Activated naive CD8-positive, alpha-beta T cell treated with anti-CD3 and anti-CD28 coated beads, Interleukin-2, amount 10 ng/mL, durations not matched to agents 7 days and 5 days (primary cell): ENCODE results near the gene PDGFRA. TPM values are rescaled to one million over a fixed set of nuclear protein-coding genes. Genes with fewer than 3 reads are reported as not detected.

Experiments used
- ATAC-seq: fragments of 150-1000 bp; cut with Tn5 transposase; one replicate; pipeline ENCODE4 v1.10.0; 2021; ENCODE audit warnings: low read depth, moderate library complexity
- POLR2A ChIA-PET: fragments of 350-600 bp; sonication (Branson Sonifier 250); formaldehyde crosslinking; loops from one replicate; lab custom pipeline; 2021; ENCODE audit warnings: antibody characterized with exemption; lab: Charles Lee
- DNase-seq: peaks from one replicate; pipeline ENCODE4 v3.0.0; 2021
- H3K27ac Mint-ChIP-seq: one replicate; pipeline ENCODE4 v1.8.0; 2022; ENCODE audit warnings: mild to moderate bottlenecking, mixed read lengths
- H3K27me3 Mint-ChIP-seq: one replicate; pipeline ENCODE4 v1.8.0; 2022; ENCODE audit warnings: mild to moderate bottlenecking, moderate library complexity, mixed read lengths
- H3K36me3 Mint-ChIP-seq: one replicate; pipeline ENCODE4 v1.8.0; 2021; ENCODE audit warnings: mild to moderate bottlenecking, mixed read lengths
- H3K4me1 Mint-ChIP-seq: one replicate; pipeline ENCODE4 v1.8.0; 2021; ENCODE audit warnings: mixed read lengths
- H3K4me3 Mint-ChIP-seq: one replicate; pipeline ENCODE4 v1.8.0; 2022; ENCODE audit warnings: mild to moderate bottlenecking, moderate library complexity, mixed read lengths
- H3K9me3 Mint-ChIP-seq: one replicate; pipeline ENCODE4 v1.8.0; 2021; ENCODE audit warnings: mixed read lengths
- total RNA-seq, 2 experiments: library from RNA; stranded (reverse); gene quantifications; one replicate each; pipeline ENCODE4 v1.2.3, GENCODE V29; 2021

The PDGFRA gene
- total RNA-seq, 2 experiments from 2014 or later = not detected

- POLR2A ChIA-PET = no interaction called here
- Mint-ChIP-seq H3K4me1 (no peaks in the 10 kb centered on the region), H3K9me3 (peaks cover 3% of the 10 kb centered on the region), H3K4me3 (no peak overlapping the region), H3K27me3 (no peaks in the 10 kb centered on the region), H3K36me3 (no peaks in the 10 kb centered on the region), H3K27ac (no peak overlapping the region)
- DNase-seq = no peak
- ATAC-seq = no peak
These were observed 26.8 kb downstream of the PDGFRA start for GRCh38 chr4:54255881-54256280.

GRCh38 chr4:54256491-54257486 is 27.7 kb downstream of the PDGFRA start:
- peaks cover 3% of the 10 kb centered on the region for H3K9me3 Mint-ChIP-seq

DNA sequence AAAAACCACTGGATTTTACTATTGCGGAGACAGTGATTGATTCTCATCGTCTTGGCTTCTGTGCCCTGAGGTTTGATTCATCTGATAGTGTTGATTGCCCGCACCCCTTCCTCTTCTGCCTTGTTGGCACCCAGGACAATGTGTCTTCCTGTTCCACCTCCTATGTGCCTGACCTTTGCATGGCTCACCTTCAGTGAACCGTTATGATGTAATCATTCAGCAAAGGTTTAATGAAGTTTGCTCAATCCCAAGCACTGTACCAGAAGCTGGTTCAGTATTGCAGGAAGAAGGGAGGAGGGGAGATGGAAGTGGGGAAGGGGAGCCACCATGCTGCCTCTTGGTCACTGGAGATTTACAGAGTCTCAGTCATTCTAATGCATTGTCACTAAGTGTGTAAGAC is 36.3 kb downstream of the PDGFRA start:
- no peak overlapping the region for H3K27ac Mint-ChIP-seq
- no peaks in the 10 kb centered on the region for H3K36me3 Mint-ChIP-seq
- no peaks in the 10 kb centered on the region for H3K4me1 Mint-ChIP-seq
- DNase-seq = no peak
- H3K27me3 Mint-ChIP-seq = peaks cover 5% of the 10 kb centered on the region
- no peaks in the 10 kb centered on the region for H3K9me3 Mint-ChIP-seq
- POLR2A ChIA-PET = no interaction called here
- ATAC-seq = no peak
- H3K4me3 Mint-ChIP-seq = no peak overlapping the region

More at GRCh38 chr4:54256491-54257486, 27.7 kb downstream of the PDGFRA start:
- no peak for ATAC-seq
- Mint-ChIP-seq H3K27ac (no peak overlapping the region), H3K27me3 (no peaks in the 10 kb centered on the region), H3K36me3 (no peaks in the 10 kb centered on the region), H3K4me1 (no peaks in the 10 kb centered on the region), H3K4me3 (no peak overlapping the region)
- POLR2A ChIA-PET = no interaction called here
- no peak for DNase-seq

- DNase-seq (no peak), ATAC-seq (no peak)
- Mint-ChIP-seq H3K27me3 (peaks cover 6% of the 10 kb centered on the region), H3K36me3 (no peaks in the 10 kb centered on the region), H3K9me3 (no peaks in the 10 kb centered on the region), H3K4me1 (no peaks in the 10 kb centered on the region), H3K4me3 (no peak overlapping the region), H3K27ac (no peak overlapping the region)
- POLR2A ChIA-PET = no interaction called here
These were observed 39.1 kb downstream of the PDGFRA start for GRCh38 chr4:54268151-54268550.

DNA sequence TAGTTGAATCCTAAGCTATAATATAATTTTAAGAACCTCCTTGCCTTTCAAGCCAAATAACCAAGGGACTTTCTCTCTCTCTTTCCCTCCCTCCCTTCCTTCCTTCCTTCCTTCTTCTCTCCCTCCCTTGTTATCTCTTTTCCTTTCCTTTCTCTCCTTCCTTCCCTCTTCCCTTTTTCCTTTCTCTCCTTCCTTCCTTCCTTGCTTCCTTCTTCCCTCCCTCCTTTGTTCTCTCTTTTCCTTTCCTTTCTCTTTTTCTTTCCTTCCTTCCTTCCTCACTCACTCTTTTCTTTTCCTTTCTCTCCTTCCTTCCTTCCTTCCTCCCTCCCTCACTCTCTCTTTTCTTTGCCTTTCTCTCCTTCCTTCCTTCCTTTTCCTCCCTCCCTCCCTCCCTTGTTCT is 42.4 kb downstream of the PDGFRA start:
- no peak for ATAC-seq
- POLR2A ChIA-PET = no interaction called here
- H3K27me3 Mint-ChIP-seq = peaks cover 7% of the 10 kb centered on the region
- H3K36me3 Mint-ChIP-seq = no peaks in the 10 kb centered on the region
- DNase-seq = no peak
- no peaks in the 10 kb centered on the region for H3K4me1 Mint-ChIP-seq
- no peaks in the 10 kb centered on the region for H3K9me3 Mint-ChIP-seq
- H3K27ac Mint-ChIP-seq = no peak overlapping the region
- H3K4me3 Mint-ChIP-seq = no peak overlapping the region

DNA sequence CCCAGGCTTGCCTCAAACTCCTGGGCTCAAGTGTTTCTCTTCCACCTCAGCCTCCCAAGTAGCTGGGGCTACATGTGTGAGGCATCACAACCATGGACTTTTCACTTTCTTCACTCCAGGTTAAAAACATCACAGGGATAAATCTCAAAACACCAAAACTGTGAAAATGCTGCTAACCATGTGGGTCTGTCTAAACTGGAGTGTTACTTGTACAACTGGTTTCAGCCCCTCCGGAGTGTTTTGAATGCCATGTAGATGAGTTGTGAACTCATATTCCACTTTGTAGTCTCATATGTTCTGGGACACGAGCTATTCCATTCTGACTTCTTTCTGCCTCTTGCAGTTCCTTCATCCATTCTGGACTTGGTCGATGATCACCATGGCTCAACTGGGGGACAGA is 43.0 kb downstream of the PDGFRA start:
- ATAC-seq = no peak
- POLR2A ChIA-PET = no interaction called here

DNA sequence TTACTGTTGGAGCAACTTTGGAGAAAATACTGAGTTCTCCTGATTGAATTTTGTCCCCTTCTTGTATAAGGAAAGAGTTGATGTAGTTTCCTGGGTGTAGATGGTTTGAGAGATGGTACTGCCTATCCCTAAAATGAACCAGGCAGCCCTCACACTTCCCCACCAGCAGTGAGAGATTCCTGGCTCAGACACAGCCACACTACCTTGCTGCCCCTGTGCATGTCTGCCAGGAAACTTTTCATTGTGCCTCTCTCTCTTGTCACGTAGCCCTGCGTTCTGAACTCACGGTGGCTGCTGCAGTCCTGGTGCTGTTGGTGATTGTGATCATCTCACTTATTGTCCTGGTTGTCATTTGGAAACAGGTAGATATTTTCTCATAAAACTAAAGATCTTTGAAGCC is 45.2 kb downstream of the PDGFRA start:
- no peaks in the 10 kb centered on the region for H3K36me3 Mint-ChIP-seq
- H3K27me3 Mint-ChIP-seq = peaks cover 12% of the 10 kb centered on the region
- H3K27ac Mint-ChIP-seq = no peak overlapping the region
- no peaks in the 10 kb centered on the region for H3K9me3 Mint-ChIP-seq
- H3K4me1 Mint-ChIP-seq = peaks cover 3% of the 10 kb centered on the region
- no peak for ATAC-seq
- POLR2A ChIA-PET = no interaction called here
- DNase-seq = no peak
- H3K4me3 Mint-ChIP-seq = no peak overlapping the region

More for the DNA sequence above, 43.0 kb downstream of the PDGFRA start:
- no peak overlapping the region for H3K27ac Mint-ChIP-seq
- no peak overlapping the region for H3K4me3 Mint-ChIP-seq
- peaks cover 8% of the 10 kb centered on the region for H3K27me3 Mint-ChIP-seq
- H3K36me3 Mint-ChIP-seq = no peaks in the 10 kb centered on the region
- DNase-seq = no peak
- no peaks in the 10 kb centered on the region for H3K4me1 Mint-ChIP-seq
- H3K9me3 Mint-ChIP-seq = no peaks in the 10 kb centered on the region

- peaks cover 3% of the 10 kb centered on the region for H3K4me1 Mint-ChIP-seq
- no peak overlapping the region for H3K27ac Mint-ChIP-seq
- POLR2A ChIA-PET = no interaction called here
- H3K27me3 Mint-ChIP-seq = peaks cover 12% of the 10 kb centered on the region
- H3K36me3 Mint-ChIP-seq = no peaks in the 10 kb centered on the region
- no peak for ATAC-seq
- no peak overlapping the region for H3K4me3 Mint-ChIP-seq
- H3K9me3 Mint-ChIP-seq = no peaks in the 10 kb centered on the region
- DNase-seq = no peak
These were observed 45.9 kb downstream of the PDGFRA start for GRCh38 chr4:54274795-54275665.

GRCh38 chr4:54276641-54277430 is 47.7 kb downstream of the PDGFRA start:
- Mint-ChIP-seq H3K27me3 (peaks cover 14% of the 10 kb centered on the region), H3K9me3 (no peaks in the 10 kb centered on the region), H3K4me1 (peaks cover 3% of the 10 kb centered on the region), H3K4me3 (no peak overlapping the region), H3K27ac (no peak overlapping the region), H3K36me3 (no peaks in the 10 kb centered on the region)
- ATAC-seq = no peak
- DNase-seq = no peak
- POLR2A ChIA-PET = no interaction called here

GRCh38 chr4:54277691-54278090 is 48.6 kb downstream of the PDGFRA start:
- no peak overlapping the region for H3K27ac Mint-ChIP-seq
- ATAC-seq = no peak

GRCh38 chr4:54278216-54278615 is 49.1 kb downstream of the PDGFRA start:
- Mint-ChIP-seq H3K27me3 (peaks cover 15% of the 10 kb centered on the region), H3K27ac (no peak overlapping the region), H3K9me3 (peaks cover 2% of the 10 kb centered on the region), H3K4me1 (peaks cover 3% of the 10 kb centered on the region), H3K36me3 (no peaks in the 10 kb centered on the region), H3K4me3 (no peak overlapping the region)
- POLR2A ChIA-PET = no interaction called here
- no peak for DNase-seq
- ATAC-seq = no peak

More at GRCh38 chr4:54277691-54278090, 48.6 kb downstream of the PDGFRA start:
- H3K36me3 Mint-ChIP-seq = no peaks in the 10 kb centered on the region
- POLR2A ChIA-PET = no interaction called here
- peaks cover 3% of the 10 kb centered on the region for H3K4me1 Mint-ChIP-seq
- no peak for DNase-seq
- peaks cover 2% of the 10 kb centered on the region for H3K9me3 Mint-ChIP-seq
- no peak overlapping the region for H3K4me3 Mint-ChIP-seq
- peaks cover 15% of the 10 kb centered on the region for H3K27me3 Mint-ChIP-seq

- ATAC-seq (no peak), DNase-seq (no peak)
- Mint-ChIP-seq H3K9me3 (peaks cover 9% of the 10 kb centered on the region), H3K27ac (no peak overlapping the region), H3K4me3 (no peak overlapping the region), H3K36me3 (no peaks in the 10 kb centered on the region), H3K27me3 (peaks cover 13% of the 10 kb centered on the region), H3K4me1 (peaks cover 3% of the 10 kb centered on the region)
- POLR2A ChIA-PET = no interaction called here
These were observed 52.1 kb downstream of the PDGFRA start for GRCh38 chr4:54281054-54281766.
